Natural killer cell treated with Interleukin-12 subunit alpha and Interleukin-12 subunit beta and Interleukin-15 and Interleukin-18, amount 100 ng/mL, for 72 hours (primary cell): ENCODE results near the gene SMCO4. TPM values are rescaled to one million over a fixed set of nuclear protein-coding genes. Genes with fewer than 3 reads are reported as not detected.
A peak's percentile ranks its signal among the peaks of the same experiment; 100 is the strongest.

Experiments
- ATAC-seq, 2 donors: fragments of 150-1000 bp; cut with Tn5 transposase in 1 of 2; sonication (Bioruptor Pico), chemical (Tn5 transposase) in 1 of 2; 2 replicates each; pipeline ENCODE4 v1.10.0; 2021
- DNase-seq: peaks from one replicate; pipeline ENCODE4 v3.0.0; 2022; ENCODE audit warnings: low spot score
- H3K27ac Mint-ChIP-seq, 2 donors: 1 replicate in 1 of 2; 2 replicates in 1 of 2; pipeline ENCODE4 v1.8.0; 2022; ENCODE audit warnings: mixed read lengths in 2 of 2, mild to moderate bottlenecking in 1 of 2, moderate library complexity in 1 of 2
- H3K27me3 Mint-ChIP-seq, 2 donors: 1 replicate in 1 of 2; 2 replicates in 1 of 2; pipeline ENCODE4 v1.8.0; 2022; ENCODE audit warnings: mixed read lengths in 2 of 2
- H3K36me3 Mint-ChIP-seq: one replicate; pipeline ENCODE4 v1.8.0; 2022; ENCODE audit warnings: mixed read lengths
- H3K4me1 Mint-ChIP-seq, 2 donors: 1 replicate in 1 of 2; 2 replicates in 1 of 2; pipeline ENCODE4 v1.8.0; 2022; ENCODE audit warnings: low read depth in 2 of 2, mixed read lengths in 2 of 2, mild to moderate bottlenecking in 1 of 2
- H3K4me3 Mint-ChIP-seq: one replicate; pipeline ENCODE4 v1.8.0; 2022; ENCODE audit warnings: mixed read lengths
- H3K9me3 Mint-ChIP-seq: 2 replicates; pipeline ENCODE4 v1.8.0; 2022; ENCODE audit warnings: mixed read lengths
- total RNA-seq, 2 donors: library from RNA; stranded (reverse); gene quantifications; one replicate each; pipeline ENCODE4 v1.2.3, GENCODE V29; 2022

Gene SMCO4
- total RNA-seq, 2 donors from 2014 or later, result 12.7 to 17.9 TPM

- H3K4me1 Mint-ChIP-seq, result peaks cover 47 to 67% of the 10 kb centered on the region in 2 donors
- no peaks in the 10 kb centered on the region for H3K9me3 Mint-ChIP-seq
- H3K4me3 Mint-ChIP-seq, result peak overlapping the region; percentile 37
- no peak for DNase-seq
- peak; percentile 41 to 44 for ATAC-seq
- H3K27me3 Mint-ChIP-seq, result no peaks in the 10 kb centered on the region
- peak overlapping the region; percentile 16 to 63 for H3K27ac Mint-ChIP-seq
- H3K36me3 Mint-ChIP-seq, result no peaks in the 10 kb centered on the region
These were observed 13.3 kb downstream of the SMCO4 start for GRCh38 chr11:93529707-93530467.

DNA sequence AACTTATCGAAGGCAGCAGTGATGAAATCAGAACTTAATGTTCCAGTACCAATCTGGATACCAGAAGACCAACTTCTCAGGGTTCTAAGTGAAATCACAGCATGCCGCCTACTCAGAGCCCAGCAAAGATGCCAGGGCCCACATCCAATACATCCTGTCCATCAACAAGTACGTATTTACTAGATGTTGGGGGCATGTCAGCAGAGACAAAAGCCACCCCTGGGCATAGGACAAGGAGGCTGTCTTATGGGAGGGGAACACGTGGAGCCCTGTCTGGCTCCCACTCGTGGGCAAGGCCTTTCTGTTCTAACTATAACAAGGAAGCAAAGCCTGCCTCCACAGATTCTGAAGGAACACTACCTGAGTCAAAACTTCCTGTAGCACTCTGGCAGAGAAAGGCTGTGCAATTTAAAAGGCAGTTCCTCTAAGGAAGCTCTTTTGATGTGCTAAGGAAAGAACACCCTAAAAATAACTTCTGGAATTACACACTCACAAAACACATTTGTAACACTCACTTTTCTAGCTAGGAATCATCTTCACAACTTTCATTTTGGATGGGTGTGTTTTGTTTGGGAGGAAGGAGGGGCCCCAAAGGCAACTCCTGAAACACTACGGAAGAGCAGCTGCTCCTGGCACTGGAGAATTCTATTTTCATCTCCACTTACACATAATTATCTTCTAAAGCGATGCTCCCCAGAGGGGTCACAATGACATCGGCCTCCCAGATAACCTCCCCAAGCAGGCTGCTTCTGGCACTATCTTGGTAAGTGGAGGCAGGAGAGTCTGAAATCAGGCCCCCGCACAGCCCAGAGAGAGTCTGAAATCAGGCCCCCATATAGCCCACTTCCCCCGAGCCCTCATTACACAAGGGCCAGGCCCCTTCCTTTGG is 14.2 kb downstream of the SMCO4 start:
- Mint-ChIP-seq H3K4me1 (peaks cover 55 to 72% of the 10 kb centered on the region in 2 donors), H3K4me3 (no peak overlapping the region), H3K27me3 (no peaks in the 10 kb centered on the region), H3K27ac (peak overlapping the region; percentile 16 to 63), H3K36me3 (no peaks in the 10 kb centered on the region), H3K9me3 (no peaks in the 10 kb centered on the region)
- DNase-seq, result no peak
- no peak for ATAC-seq

- Mint-ChIP-seq H3K9me3 (no peaks in the 10 kb centered on the region), H3K36me3 (no peaks in the 10 kb centered on the region), H3K27me3 (no peaks in the 10 kb centered on the region), H3K4me3 (no peak overlapping the region), H3K27ac (peak overlapping the region in 1 of 2 donors; percentile 63), H3K4me1 (peaks cover 59 to 78% of the 10 kb centered on the region in 2 donors)
- no peak for ATAC-seq
- DNase-seq, result no peak
These were observed 14.9 kb downstream of the SMCO4 start for GRCh38 chr11:93528252-93528651.

DNA sequence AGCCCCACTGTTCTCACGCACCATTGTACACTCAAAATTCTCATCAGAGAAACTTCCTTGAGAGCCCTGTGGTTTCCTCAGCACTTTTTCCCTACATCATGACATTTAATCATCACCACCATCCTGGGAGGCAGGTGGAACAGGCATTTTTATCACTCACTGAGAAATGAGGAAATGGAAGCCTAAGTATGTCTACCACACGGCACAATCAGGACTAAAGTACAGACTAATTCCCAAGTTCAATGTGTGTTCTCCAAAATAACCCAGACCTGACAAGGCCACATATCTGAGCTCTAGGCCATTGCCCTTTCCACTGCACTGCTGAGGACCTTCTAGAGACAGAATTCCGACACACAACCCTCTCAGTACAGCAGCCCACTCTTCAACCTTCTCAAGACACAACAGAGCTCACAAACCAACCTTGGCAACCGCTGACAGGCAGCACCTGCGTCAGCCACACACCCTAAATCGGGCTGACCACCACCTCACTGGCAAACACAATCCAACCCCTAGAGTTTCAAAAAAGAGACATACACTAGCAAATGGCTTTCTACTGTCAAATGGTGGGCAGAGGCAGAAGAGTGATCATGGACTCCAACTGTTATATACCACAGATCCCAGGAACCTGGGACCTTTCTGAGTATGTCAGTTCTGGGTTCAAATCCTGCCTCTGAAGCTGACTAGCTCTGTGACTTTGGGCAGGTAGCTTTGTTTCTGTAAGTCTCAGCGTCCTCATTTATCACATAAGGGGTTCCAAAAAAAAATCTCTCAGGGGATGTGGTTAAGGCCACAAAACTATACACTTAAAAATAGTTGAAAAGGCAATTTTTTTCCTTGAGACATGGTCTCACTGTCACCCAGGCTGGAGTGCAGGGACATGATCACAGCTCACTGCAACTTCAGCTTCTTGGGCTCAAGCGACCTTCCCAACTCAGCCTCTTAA is 16.3 kb downstream of the SMCO4 start:
- peak overlapping the region in 1 of 2 donors; percentile 7 for H3K27ac Mint-ChIP-seq
- no peak for DNase-seq
- peaks cover 61 to 69% of the 10 kb centered on the region in 2 donors for H3K4me1 Mint-ChIP-seq
- peak overlapping the region; percentile 23 for H3K4me3 Mint-ChIP-seq
- H3K27me3 Mint-ChIP-seq, result no peaks in the 10 kb centered on the region
- H3K9me3 Mint-ChIP-seq, result no peaks in the 10 kb centered on the region
- ATAC-seq, result no peak
- H3K36me3 Mint-ChIP-seq, result no peaks in the 10 kb centered on the region

DNA sequence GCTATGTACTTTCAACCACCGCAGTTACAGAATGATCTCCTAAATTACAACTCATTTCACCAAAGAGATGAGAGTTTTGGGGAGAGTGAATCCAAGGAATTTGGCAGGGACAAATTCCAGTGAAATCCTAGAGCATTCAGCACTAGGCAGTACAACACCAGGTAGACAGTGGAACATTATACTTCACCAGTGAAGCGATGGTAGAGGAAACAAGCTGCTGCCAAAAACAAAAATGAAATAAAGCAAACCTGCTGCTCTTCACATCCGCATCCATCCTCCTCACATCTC is 16.9 kb downstream of the SMCO4 start:
- DNase-seq, result no peak
- H3K36me3 Mint-ChIP-seq, result no peaks in the 10 kb centered on the region
- no peaks in the 10 kb centered on the region for H3K9me3 Mint-ChIP-seq
- no peaks in the 10 kb centered on the region for H3K27me3 Mint-ChIP-seq
- no peak overlapping the region for H3K4me3 Mint-ChIP-seq
- ATAC-seq, result no peak
- H3K4me1 Mint-ChIP-seq, result peaks cover 61 to 67% of the 10 kb centered on the region in 2 donors
- peak overlapping the region in 1 of 2 donors; percentile 22 for H3K27ac Mint-ChIP-seq

GRCh38 chr11:93525601-93526345 is 17.4 kb downstream of the SMCO4 start:
- no peaks in the 10 kb centered on the region for H3K36me3 Mint-ChIP-seq
- H3K4me3 Mint-ChIP-seq, result no peak overlapping the region
- H3K27ac Mint-ChIP-seq, result peak overlapping the region; percentile 22 to 34
- peaks cover 61 to 67% of the 10 kb centered on the region in 2 donors for H3K4me1 Mint-ChIP-seq
- H3K27me3 Mint-ChIP-seq, result no peaks in the 10 kb centered on the region
- DNase-seq, result no peak
- no peak for ATAC-seq
- no peaks in the 10 kb centered on the region for H3K9me3 Mint-ChIP-seq

GRCh38 chr11:93524858-93525257 is 18.3 kb downstream of the SMCO4 start:
- H3K4me1 Mint-ChIP-seq, result peaks cover 53 to 62% of the 10 kb centered on the region in 2 donors
- no peaks in the 10 kb centered on the region for H3K36me3 Mint-ChIP-seq
- no peaks in the 10 kb centered on the region for H3K9me3 Mint-ChIP-seq
- DNase-seq (no peak), ATAC-seq (no peak)
- H3K4me3 Mint-ChIP-seq, result peak overlapping the region; percentile 66
- H3K27me3 Mint-ChIP-seq, result no peaks in the 10 kb centered on the region
- H3K27ac Mint-ChIP-seq, result peak overlapping the region; percentile 55 to 59

GRCh38 chr11:93524173-93524536 is 19.0 kb downstream of the SMCO4 start:
- Mint-ChIP-seq H3K4me1 (peaks cover 53 to 55% of the 10 kb centered on the region in 2 donors), H3K27ac (peak overlapping the region; percentile 55 to 59), H3K4me3 (peak overlapping the region; percentile 66), H3K9me3 (no peaks in the 10 kb centered on the region), H3K27me3 (no peaks in the 10 kb centered on the region), H3K36me3 (no peaks in the 10 kb centered on the region)
- no peak for ATAC-seq
- no peak for DNase-seq

DNA sequence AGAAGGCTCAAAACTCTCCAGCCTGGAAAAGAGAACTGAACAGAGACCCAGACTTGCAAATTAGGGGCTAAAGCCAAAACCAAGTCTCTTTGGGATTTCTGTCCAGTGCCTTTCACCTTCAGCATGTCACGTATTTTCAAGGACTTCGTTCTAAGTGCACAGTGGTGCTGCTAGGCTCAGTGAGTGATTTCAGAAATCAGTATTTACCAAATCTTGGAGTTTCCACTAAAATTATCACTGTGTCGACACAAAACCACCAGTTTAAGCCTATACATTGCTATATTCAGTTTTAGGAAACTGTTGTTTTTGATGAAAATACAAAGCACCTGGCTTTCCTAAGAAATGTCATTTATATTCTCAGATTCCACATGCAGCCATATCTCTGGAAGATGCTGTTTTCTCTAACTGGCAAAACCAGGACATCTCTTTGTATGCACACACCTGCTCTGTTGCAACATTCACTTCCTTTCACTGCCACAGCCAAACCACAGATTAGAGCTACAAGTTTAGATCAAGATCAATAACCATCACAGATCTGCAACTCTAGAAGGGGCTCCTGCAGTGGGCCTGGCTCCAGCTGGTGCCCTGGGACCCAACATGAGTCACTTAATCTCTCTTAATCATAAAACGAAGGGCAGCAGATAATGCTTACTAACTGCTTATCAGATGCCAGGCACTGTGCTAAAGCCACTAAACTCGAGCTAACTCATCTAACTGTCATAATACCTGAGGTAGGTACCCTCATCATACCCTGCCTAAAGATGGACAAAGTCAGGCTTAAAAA is 22.3 kb downstream of the SMCO4 start:
- no peak overlapping the region for H3K27ac Mint-ChIP-seq
- peaks cover 33 to 40% of the 10 kb centered on the region in 2 donors for H3K4me1 Mint-ChIP-seq
- peak overlapping the region; percentile 15 for H3K4me3 Mint-ChIP-seq
- no peaks in the 10 kb centered on the region for H3K27me3 Mint-ChIP-seq
- ATAC-seq (peak; percentile 52 to 74), DNase-seq (no peak)
- no peaks in the 10 kb centered on the region for H3K9me3 Mint-ChIP-seq
- no peaks in the 10 kb centered on the region for H3K36me3 Mint-ChIP-seq

- DNase-seq (no peak), ATAC-seq (no peak)
- H3K27me3 Mint-ChIP-seq, result no peaks in the 10 kb centered on the region
- no peaks in the 10 kb centered on the region for H3K36me3 Mint-ChIP-seq
- peaks cover 20 to 32% of the 10 kb centered on the region in 2 donors for H3K4me1 Mint-ChIP-seq
- no peaks in the 10 kb centered on the region for H3K9me3 Mint-ChIP-seq
- H3K4me3 Mint-ChIP-seq, result no peak overlapping the region
- H3K27ac Mint-ChIP-seq, result no peak overlapping the region
These were observed 24.0 kb downstream of the SMCO4 start for GRCh38 chr11:93519179-93519578.

- no peak overlapping the region for H3K4me3 Mint-ChIP-seq
- H3K4me1 Mint-ChIP-seq, result peaks cover 17 to 26% of the 10 kb centered on the region in 2 donors
- H3K9me3 Mint-ChIP-seq, result no peaks in the 10 kb centered on the region
- ATAC-seq (no peak), DNase-seq (no peak)
- no peaks in the 10 kb centered on the region for H3K27me3 Mint-ChIP-seq
- H3K27ac Mint-ChIP-seq, result no peak overlapping the region
- H3K36me3 Mint-ChIP-seq, result no peaks in the 10 kb centered on the region
These were observed 25.1 kb downstream of the SMCO4 start for GRCh38 chr11:93518081-93518480.

GRCh38 chr11:93517611-93518010 is 25.6 kb downstream of the SMCO4 start:
- DNase-seq (no peak), ATAC-seq (no peak)
- Mint-ChIP-seq H3K4me3 (no peak overlapping the region), H3K27me3 (no peaks in the 10 kb centered on the region), H3K9me3 (no peaks in the 10 kb centered on the region), H3K27ac (no peak overlapping the region), H3K36me3 (no peaks in the 10 kb centered on the region), H3K4me1 (peaks cover 22% of the 10 kb centered on the region in 2 donors)
